Rectal smooth muscle tissue (tissue), 1 donor: ENCODE data around the gene STAT3.
A peak's percentile ranks its signal among the peaks of the same experiment; 100 is the strongest.
"Not testable (repeated sequence)": the region's sequence is repeated elsewhere in the genome, so short reads cannot be mapped to it uniquely, and the experiment has no call there.

Experiments
- H3K27ac ChIP-seq: one replicate; pipeline ENCODE4 v1.7.0; 2013; ENCODE audit warnings: low read depth, low read length, inconsistent platforms
- H3K27me3 ChIP-seq: one replicate; pipeline ENCODE4 v1.7.0; 2013; ENCODE audit warnings: low read length; ENCODE audit not compliant: control insufficient read depth, insufficient read depth
- H3K36me3 ChIP-seq: one replicate; pipeline ENCODE4 v1.7.0; 2013; ENCODE audit warnings: low read length; ENCODE audit not compliant: control insufficient read depth, insufficient read depth
- H3K4me1 ChIP-seq: one replicate; pipeline ENCODE4 v1.7.0; 2013; ENCODE audit warnings: low read length; ENCODE audit not compliant: control insufficient read depth, insufficient read depth
- H3K4me3 ChIP-seq: one replicate; pipeline ENCODE4 v1.7.0; 2013; ENCODE audit warnings: low read length
- H3K9ac ChIP-seq: one replicate; pipeline ENCODE4 v1.7.0; 2013; ENCODE audit warnings: low read length

Gene STAT3

DNA sequence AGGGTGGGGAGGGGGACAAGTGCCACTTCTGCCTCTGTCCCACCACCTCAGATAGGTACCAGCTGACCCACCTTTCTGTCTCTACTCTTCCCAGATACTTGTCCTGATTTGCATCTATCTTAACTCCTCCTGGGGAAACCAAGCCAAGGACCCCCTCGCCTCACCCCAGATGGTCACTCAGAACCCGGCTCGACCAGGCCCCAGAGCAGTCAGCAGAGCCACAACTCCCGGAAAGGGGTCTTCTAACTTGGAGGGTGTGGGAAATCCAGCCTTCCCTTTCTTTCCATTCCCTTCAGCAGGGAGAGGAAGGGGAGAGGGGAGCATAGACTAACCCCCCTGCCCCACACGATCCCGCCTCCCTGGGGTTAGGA, 32.9 kb upstream of the STAT3 start:
- H3K4me3 ChIP-seq: peak overlapping the region; percentile 95
- H3K36me3 ChIP-seq: no peaks in the 10 kb centered on the region
- peaks cover 8% of the 10 kb centered on the region for H3K27me3 ChIP-seq
- peak overlapping the region; percentile 98 for H3K27ac ChIP-seq
- peaks cover 18% of the 10 kb centered on the region for H3K4me1 ChIP-seq
- no peak overlapping the region for H3K9ac ChIP-seq

DNA sequence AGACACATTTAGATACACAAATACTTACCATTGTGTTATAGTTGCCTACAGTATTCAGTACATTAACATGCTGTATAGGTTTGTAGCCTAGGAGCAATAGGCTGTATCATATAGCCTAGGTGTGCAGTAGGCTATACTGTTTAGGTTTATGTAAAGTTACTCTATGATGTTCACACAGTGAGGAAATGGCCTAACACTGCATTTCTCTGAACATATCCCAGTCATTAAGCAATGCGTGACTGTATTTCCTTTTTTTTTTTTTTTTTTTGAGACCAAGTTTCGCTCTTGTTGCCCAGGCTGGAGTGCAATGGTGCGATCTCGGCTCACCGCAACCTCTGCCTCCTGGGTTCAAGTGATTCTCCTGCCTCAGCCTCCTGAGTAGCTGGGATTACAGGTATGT, 29.7 kb upstream of the STAT3 start:
- H3K9ac ChIP-seq, H3K27ac ChIP-seq, H3K27me3 ChIP-seq, H3K36me3 ChIP-seq, H3K4me3 ChIP-seq: not testable (repeated sequence)
- H3K4me1 ChIP-seq: peaks cover 29% of the 10 kb centered on the region

DNA sequence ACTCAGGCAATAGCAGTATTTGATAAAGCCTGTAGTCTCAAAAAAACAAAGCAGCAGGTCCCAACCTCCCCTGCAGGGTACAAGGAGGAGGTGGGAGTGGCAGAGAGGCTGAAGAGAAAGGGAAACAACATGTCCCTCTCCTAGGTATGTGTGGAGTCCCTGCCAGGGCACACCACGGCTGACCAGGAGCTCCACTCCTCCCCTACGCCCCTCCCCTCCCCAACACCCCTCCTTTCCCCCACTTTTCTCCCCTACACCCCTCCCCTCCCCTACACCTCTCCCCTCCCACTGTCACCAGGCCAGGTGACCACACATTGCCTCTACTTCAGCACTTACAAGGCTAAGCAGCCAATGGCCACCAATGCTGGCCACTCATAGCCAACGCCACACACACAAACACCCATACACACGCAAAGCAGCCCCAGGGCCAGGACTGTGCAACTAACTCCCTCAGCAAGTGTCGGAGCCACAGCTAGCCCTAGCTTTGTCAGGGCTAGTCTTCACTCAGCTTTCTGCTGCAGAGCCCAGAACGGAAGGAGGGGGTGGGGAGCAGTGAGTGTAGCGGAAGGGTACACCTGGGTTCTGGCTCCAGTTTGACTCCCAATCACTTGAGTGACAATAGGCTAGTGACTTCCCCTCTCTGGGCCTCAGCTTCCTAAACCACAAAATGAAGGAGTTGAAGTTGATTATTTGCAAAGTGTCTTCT, 26.6 kb upstream of the STAT3 start:
- Histone ChIP-seq H3K9ac (no peak overlapping the region), H3K27ac (peak overlapping the region; percentile 42), H3K4me3 (peak overlapping the region; percentile 19), H3K27me3 (no peaks in the 10 kb centered on the region), H3K36me3 (no peaks in the 10 kb centered on the region), H3K4me1 (peaks cover 34% of the 10 kb centered on the region)

DNA sequence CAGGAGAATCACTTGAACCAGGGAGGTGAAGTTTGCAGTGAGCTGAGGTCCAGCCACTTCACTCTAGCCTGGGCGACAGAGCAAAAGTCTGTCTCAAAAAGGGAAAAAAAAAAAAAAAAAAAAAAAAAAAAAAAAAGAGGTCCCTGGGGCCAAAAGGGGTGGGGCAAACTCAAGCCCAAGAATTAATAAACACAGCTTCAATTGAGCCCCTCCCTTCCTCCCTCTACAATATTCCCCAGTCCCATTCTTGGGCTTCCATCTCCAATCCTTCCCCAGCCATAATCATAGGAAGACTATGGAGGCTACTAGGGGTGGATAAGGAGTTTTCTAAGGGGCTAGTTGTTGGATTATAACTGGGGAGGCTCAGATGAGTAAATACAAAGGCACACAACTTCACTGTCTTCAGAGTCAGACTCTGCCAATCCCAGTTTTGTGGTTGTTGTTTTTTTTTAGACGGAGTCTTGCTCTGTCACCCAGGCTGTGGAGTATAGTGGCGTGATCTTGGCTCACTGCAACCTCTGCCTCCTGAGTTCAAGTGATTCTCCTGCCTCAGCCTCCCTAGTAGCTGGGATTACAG, 25.3 kb upstream of the STAT3 start:
- Histone ChIP-seq H3K4me1 (peaks cover 38% of the 10 kb centered on the region), H3K4me3 (no peak overlapping the region), H3K36me3 (no peaks in the 10 kb centered on the region), H3K9ac (no peak overlapping the region), H3K27ac (peak overlapping the region; percentile 51), H3K27me3 (no peaks in the 10 kb centered on the region)

DNA sequence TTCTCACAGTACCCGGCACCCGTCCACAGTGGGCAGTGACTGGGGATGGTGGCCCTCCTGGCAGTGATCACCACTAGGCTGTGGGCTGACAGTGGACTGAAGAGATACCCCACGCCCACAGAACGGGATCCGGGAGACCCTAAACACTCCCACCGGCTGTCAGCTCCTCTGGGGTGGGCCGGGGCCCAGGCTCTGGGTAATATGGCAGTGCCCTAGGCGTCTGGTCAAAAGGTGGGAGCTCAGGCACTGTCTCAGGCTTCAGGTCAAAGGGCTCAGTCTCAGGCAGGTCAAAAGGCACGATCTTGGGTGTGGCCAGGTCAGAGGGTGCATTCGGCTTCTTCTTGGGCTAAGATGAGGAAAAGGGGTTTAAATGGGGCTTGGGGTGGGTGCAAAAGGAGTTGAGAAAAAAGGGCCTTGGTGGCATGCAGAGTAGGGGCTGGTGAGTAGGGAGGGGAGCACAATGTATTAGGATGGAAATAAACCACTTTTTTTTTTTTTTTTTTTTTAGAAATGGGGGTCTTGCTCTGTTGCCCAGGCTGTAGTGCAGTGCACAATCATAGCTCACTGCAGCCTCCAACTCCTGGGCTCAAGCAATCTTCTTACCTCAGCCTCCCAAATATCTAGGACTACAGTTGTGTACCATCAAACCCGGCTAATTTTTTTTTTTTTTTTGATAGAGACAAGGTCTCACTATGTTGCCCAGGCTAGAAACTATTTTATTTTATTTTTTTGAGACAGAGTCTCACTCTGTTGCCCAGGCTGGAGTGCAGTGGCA, 23.9 kb upstream of the STAT3 start:
- Histone ChIP-seq H3K36me3 (no peaks in the 10 kb centered on the region), H3K9ac (no peak overlapping the region), H3K27me3 (no peaks in the 10 kb centered on the region), H3K4me1 (peaks cover 45% of the 10 kb centered on the region), H3K4me3 (no peak overlapping the region), H3K27ac (peak overlapping the region; percentile 71)

DNA sequence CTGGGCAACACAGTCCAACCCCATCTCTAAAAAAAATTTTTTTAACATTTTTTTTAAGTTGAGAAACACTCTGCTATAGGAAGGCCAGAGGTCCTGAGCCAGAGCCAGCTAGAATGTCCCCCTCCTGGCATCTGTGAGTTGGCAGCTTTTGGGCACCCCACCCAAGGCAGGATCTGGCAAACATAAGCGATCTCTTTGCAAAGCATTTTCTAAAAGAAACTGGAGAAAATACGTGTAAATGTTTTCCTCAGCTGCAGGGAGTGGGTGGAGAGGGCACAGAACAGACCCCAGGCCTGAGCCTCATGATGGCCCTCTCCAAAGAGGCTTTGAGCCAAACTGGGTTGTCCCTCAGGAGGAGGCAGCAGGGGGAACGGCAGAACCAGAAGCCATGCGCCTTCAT, 23.1 kb upstream of the STAT3 start:
- H3K9ac ChIP-seq: no peak overlapping the region
- no peak overlapping the region for H3K4me3 ChIP-seq
- peak overlapping the region; percentile 71 for H3K27ac ChIP-seq
- H3K27me3 ChIP-seq: no peaks in the 10 kb centered on the region
- no peaks in the 10 kb centered on the region for H3K36me3 ChIP-seq
- peaks cover 48% of the 10 kb centered on the region for H3K4me1 ChIP-seq

DNA sequence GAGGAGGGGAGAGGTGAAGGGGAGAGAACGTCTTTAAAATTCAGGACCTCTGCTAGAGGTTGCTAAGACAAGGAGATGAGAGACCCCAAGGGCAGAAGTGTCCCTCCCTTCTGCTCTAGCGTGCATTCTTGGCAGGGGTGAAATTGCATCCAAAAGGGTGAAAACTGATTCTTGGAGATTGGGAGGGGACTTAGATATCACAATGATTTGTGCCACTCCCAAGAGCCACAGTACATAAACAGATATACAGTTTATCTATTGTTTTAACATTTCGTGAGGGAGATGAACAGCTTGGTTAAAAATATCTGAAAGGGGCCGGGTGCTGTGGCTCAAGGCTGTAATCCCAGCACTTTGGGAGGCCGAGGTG, 22.1 kb upstream of the STAT3 start:
- Histone ChIP-seq H3K4me3 (no peak overlapping the region), H3K27me3 (no peaks in the 10 kb centered on the region), H3K4me1 (peaks cover 50% of the 10 kb centered on the region), H3K36me3 (no peaks in the 10 kb centered on the region), H3K27ac (peak overlapping the region; percentile 77), H3K9ac (no peak overlapping the region)

DNA sequence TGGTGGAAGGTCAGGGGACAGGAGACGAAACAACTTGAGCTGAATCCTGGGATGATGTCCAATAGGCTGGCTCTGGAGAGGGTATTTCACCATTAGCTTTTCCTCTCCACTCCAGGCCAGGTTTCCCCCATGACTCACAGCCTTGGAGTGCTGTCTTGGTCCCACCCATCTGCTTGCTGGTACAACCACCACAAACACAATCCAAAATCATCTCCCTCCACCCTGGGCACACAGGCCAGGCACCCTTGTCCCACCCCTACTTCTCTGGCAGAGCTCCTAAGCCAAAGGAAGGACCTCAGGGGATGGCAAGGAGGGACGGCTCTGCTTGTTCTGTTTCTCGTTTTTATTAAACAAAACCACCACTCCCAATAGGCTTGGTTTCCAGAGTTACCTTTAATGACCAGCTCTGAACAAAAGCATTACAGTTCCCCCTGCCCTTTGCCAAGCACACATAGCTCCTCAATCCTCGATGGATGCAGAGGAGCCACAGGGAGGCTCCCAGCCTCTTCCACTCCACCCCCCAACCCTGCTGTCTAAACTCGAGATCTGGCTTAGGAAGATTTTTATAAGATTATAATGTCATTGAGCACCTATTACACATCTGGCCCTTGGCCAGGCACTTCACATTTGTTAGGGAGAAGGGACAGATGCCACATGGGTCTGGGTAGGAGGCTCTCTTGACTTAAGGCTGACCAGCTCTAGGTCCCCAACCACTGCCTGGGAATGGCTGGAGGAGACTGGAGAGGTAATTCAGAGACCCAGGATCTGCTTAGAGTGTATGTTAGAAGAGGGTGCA, 21.5 kb upstream of the STAT3 start:
- Histone ChIP-seq H3K4me1 (peaks cover 47% of the 10 kb centered on the region), H3K9ac (no peak overlapping the region), H3K4me3 (no peak overlapping the region), H3K27me3 (no peaks in the 10 kb centered on the region), H3K27ac (peak overlapping the region; percentile 77), H3K36me3 (peaks cover 4% of the 10 kb centered on the region)

DNA sequence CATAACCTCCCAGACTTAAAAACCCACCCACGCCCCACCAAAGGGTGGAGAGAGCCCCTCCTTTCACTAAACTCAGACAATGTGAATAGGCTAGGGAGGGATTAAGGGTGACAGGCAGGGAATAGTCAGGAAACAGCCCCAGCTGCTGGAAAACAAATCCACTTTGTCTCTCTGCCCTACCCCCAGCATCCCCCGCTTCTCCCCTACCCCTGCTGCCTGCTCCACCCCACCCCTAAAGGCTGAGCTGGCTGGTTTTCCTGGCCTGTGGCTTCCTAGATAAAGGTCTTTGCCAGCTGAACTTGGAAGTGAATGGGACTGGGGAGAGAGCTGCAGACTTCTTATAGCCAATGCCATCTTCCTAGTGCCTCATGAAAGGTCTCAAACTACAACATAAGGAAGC, 19.8 kb upstream of the STAT3 start:
- peaks cover 42% of the 10 kb centered on the region for H3K4me1 ChIP-seq
- H3K4me3 ChIP-seq: no peak overlapping the region
- H3K9ac ChIP-seq: no peak overlapping the region
- peaks cover 11% of the 10 kb centered on the region for H3K36me3 ChIP-seq
- peak overlapping the region; percentile 42 for H3K27ac ChIP-seq
- no peaks in the 10 kb centered on the region for H3K27me3 ChIP-seq

DNA sequence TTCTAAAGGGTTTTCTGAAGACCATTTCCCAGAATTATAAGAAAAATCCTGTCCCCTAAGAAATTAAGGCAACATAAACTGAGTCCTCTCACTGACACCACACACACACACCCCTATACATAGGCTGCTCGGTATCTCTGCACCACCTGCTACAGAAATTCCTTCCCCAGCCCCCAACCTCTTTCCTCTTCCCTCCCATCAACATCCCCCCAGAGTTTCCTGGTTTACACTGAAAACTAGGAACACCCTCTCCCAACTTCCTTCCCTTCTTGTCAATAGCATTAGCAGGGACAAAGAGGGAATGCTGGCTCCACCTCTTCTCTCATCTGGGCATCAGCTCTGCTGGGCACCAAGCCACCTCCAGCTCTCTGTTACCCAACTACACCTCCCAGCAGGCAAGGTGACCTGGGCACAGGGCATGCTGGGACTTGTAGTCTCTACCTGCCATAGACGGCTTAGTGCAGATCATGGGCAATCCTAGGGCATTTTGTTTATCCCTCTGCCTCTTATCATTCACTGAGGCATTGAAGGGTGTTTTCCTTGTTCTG, 19.1 kb upstream of the STAT3 start:
- Histone ChIP-seq H3K9ac (no peak overlapping the region), H3K36me3 (peaks cover 11% of the 10 kb centered on the region), H3K27ac (peak overlapping the region; percentile 81), H3K27me3 (no peaks in the 10 kb centered on the region), H3K4me1 (peaks cover 42% of the 10 kb centered on the region), H3K4me3 (no peak overlapping the region)

DNA sequence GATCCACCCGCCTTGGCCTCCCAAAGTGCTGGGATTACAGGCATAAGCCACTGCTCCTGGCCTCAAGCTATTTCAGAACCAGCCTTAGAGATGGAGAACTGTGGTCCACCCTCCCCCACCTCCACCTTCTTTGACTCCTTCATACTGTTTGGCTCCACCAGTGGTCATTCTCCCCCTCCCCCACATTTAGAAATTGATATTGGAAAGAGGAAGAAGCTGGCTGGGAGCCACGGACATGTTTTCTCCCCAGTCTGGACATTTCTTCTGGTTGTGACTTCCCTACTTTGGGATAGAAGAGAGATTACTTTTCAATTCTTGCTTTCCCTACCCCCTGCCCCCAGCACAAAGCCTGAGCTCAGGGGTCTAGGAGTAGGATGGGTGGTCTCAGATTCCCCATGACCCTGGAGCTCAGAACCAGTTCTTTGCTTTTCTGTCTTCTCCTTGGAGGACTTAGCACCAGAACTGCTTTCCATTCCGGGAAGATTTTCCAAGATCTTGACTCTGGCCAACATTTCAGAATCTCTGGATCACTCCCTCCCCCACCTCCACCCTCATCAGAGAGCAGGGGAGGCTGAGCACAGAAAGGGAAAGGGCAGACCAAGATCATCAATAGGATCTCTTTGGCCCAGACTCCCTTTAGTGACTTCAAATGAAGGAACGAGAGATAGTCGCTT, 18.5 kb upstream of the STAT3 start:
- peak overlapping the region; percentile 81 for H3K27ac ChIP-seq
- peak overlapping the region; percentile 27 for H3K4me3 ChIP-seq
- peaks cover 11% of the 10 kb centered on the region for H3K36me3 ChIP-seq
- H3K27me3 ChIP-seq: no peaks in the 10 kb centered on the region
- peaks cover 37% of the 10 kb centered on the region for H3K4me1 ChIP-seq
- peak overlapping the region; percentile 42 for H3K9ac ChIP-seq
